CD4-positive, alpha-beta T cell treated with Interleukin-1 beta for 1 hour (primary cell): Measurements from ENCODE around the gene AEBP1.
A peak's percentile ranks its signal among the peaks of the same experiment; 100 is the strongest.
"Not testable (repeated sequence)": the region's sequence is repeated elsewhere in the genome, so short reads cannot be mapped to it uniquely, and the experiment has no call there.

ENCODE experiments used
- DNase-seq, 2 donors: peaks; one replicate each; pipeline ENCODE4 v3.0.0-alpha.2; 2020 to 2022

AEBP1 gene

GRCh38 chr7:44121761-44122420 lies 17.7 kb downstream of the AEBP1 start:
- no peak for DNase-seq

DNA sequence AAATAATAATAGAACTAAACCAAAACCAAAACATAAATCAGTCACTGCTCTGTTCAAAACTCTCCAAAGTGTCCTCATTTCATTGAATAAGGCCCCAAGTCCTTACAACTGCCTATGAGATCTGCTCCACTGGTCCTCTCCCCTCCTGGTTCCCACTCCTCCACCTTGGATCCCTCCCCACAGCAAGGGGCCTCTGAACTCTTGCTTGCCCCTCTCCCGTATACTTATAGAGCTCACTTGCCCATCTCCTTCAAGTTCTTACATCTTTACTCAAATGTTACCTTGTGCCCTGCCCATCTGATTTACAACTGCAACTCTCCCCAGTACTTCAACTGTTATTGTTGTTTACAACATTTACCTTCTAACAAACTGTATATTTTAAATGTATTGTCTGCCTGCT lies 18.4 kb downstream of the AEBP1 start:
- DNase-seq = no peak

DNA sequence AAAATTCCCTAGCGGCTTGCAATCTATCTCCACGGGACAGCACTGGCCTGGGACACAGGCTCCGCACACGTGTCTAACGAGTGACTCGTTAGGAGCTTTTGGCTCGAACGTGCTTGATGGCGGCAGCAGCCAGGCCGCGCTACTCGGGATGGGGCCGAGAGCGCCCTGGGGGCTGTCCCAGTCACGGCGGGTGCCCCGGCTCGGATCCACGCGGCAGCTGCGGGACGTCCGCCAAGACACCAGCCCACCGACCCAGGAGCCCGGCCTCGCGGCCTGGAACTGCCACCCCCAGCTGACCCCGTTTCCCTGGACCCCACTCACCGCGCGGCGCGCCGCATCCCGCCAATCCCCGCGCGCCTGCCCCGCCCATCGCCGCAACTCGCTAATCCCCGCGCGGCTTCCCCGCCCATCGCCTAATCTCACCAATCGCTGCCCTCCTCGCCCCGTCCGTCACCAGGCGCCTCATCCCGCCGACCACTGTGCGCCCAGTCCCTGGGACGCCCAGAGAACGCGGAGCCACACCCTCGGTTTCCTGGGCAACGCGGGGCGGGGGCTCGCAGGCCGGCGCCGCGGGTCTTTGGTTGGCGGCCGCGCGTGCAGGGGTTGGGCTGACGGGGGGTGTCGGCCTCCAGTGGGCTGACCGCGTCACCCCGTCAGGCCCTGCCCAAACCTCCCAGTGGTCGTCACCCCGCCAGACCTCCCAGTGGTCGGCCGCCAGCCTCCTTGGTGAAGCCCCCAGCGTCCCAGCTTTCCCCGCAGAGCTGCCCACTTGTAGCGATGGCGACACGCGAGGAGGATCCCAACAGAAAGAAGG lies 19.3 kb downstream of the AEBP1 start, which contains the start of gene POLD2:
POLD2 (minus strand) TSS at position 359 of the 814 bp plus-strand sequence. CDS start 1,495 bp downstream, outside the sequence.
- peak; percentile 96 to 97 for DNase-seq

GRCh38 chr7:44124822-44125202 lies 20.7 kb downstream of the AEBP1 start:
- DNase-seq = no peak

- DNase-seq = not testable (repeated sequence)
Observed at GRCh38 chr7:44126574-44126973, 22.4 kb downstream of the AEBP1 start.

- DNase-seq = no peak
Observed at GRCh38 chr7:44127161-44127560, 23.0 kb downstream of the AEBP1 start.

GRCh38 chr7:44128721-44129582 lies 24.8 kb downstream of the AEBP1 start:
- DNase-seq = no peak

DNA sequence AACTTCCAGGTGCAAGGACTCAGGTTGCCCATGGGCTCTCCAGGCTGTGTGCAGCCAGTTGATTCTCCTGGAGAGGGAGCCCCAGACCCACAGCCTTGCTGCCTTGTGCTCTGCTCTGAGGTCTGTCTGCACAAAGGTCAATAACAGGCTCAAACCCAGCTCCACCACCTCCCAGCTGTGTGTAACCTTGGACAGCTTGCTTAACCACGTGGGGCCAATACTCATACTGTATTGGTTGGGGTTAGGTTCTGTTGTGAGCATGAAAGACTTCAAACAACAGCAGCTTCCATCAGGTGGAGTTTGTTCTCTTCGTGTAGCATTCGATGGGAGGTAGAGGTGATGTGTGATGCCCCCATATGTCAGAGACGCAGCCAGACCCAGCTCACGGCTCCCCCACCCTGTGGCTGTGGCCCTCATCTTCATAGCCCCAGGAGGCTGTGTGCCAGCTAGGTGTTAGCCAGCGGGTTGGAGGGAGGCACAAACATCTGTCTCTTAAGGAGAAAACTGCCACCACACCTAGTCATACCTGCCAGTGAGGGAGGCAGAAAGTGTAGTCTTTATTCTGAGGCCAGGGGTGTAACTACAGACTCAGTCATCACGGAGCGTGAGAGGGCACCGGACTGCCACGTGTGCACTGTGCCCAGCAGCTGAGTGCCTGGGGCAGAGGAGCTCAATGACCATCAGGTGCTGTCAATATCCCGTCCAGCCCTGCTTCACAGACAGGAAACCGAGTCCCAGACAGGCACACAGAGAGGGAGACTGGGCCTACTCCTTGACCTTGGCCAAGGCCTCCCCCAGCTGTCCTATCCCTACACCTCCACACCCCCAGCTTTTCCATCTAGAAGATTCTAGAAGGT lies 27.3 kb downstream of the AEBP1 start:
- no peak for DNase-seq

DNA sequence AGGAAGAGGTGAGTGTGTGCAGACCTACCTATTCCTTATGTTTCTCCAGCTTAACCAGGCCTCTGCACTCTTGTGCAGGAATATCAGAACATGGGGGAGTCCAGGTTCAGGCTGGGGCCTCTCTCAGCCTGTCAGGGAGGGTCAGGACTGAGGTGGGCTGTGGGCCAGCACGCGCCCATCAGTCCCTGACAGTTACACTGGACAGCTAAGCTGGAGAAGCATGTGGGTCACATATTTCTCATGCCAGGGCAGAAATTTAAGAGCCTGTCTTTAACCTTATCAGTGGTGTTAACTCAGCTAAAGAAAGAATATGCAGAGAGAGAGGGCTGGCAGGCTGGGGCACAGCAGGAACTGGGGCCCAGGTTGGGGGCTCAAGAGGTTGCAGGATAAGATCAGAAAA lies 27.9 kb downstream of the AEBP1 start:
- DNase-seq = no peak

- no peak for DNase-seq
Observed at GRCh38 chr7:44133295-44133694, 29.1 kb downstream of the AEBP1 start.

- no peak for DNase-seq
Observed at GRCh38 chr7:44134943-44135628, 30.9 kb downstream of the AEBP1 start.

GRCh38 chr7:44136731-44137130 lies 32.6 kb downstream of the AEBP1 start:
- no peak for DNase-seq

DNA sequence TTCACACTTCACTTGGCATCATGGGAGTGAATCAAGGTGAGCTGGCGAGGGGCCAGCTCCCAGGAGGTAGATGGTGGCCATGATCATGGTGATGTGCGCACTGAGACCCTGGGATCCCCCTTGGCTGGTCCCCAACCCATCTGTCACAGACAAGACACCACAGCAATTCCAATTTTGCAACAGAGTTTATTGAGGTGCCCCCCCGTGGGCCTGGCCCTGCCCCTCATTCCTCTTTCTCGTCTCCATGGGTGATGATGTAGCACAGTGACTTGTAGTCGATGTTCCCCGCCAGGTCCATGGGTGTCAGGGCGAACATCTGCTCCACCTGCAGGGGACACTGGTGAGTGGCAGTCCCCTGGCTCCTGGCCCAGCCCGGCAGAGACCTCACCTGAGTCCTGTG lies 34.6 kb downstream of the AEBP1 start:
- DNase-seq = no peak

GRCh38 chr7:44139311-44140010 lies 35.3 kb downstream of the AEBP1 start:
- no peak for DNase-seq

GRCh38 chr7:44140341-44140740 lies 36.2 kb downstream of the AEBP1 start:
- DNase-seq = no peak

DNA sequence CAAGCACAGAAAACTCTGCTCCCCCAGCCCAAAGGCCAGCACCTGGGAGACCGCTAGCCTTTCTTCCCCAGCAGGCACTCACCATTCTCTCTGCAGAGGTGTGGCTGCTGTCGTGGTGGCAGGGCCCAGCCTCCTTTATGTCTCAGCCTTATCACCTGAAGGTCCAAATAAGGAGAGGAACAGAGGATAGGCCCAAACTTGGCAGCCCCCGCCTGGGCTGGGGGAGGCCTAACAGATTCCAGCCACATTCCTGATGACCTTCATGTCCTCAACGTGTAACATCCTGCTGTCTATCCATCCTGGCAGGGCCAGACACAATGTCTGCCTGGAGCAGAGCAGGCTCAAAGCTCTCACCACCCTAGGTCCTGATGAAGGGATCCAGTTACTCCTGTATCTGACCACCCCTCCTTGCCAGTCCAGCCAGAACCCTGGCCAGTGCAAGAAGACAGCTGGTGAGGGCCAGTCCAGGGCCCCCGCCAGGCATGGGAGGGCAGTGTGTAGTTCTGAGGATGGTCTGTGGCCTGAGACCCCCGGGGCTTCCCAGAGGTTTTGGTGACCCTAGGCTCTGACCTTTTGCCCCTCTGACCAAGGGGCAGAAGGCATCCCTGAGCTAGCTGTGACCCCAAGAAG lies 37.2 kb downstream of the AEBP1 start, which contains the start of gene MYL7:
MYL7 (minus strand) TSS at position 112 of the 630 bp plus-strand sequence; CDS start at position 85, 27 bp downstream.
- no peak for DNase-seq

DNA sequence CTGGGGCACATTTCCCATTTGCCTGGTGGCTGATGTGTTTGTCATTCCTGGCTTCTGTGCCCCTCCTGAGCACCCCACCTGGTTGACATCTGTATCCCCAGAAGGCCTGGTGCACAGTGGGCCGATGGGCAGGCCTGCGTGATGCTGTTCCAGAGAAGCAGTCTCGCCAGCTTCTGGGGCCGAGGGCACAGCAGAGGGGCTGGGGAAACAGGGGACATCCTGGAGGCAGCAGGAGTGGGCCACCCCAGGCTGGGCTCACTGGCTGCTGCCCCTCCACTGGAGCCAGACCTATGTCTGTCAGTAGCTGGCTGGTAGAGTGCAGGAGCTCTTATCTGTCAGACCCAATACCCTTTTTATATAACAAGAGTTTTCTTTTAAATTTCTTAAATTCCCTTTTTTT lies 37.9 kb downstream of the AEBP1 start:
- DNase-seq = no peak

DNA sequence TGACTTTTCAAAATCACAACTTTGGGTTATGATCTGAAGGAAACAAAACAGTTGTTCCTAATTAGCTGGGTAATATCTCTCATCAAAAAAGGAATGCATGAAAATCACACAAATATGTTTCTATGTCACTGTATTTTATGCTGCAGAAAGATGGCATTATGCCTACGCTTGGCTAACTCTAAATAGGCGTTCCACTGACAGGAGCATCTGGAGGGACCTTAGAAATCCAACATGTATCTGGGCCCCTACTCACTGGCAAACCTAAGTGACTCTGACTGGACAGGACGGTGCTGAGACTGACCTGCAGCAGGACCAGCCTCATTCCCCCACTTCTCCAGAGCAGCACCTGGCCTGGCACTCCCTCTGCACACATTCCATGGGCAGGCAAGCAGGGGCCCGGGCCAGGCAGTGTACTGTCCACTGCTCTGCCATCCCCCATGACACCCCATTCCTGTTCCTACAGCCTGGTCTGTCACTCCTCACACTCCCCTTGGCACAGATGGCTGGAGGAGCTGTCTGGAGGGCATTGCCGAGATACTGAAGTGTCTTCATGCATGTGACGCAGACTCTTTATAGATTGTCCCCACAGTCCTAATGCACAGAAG lies 39.6 kb downstream of the AEBP1 start:
- DNase-seq = no peak

GRCh38 chr7:44144426-44144967 lies 40.4 kb downstream of the AEBP1 start:
- DNase-seq = no peak
